ENCODE data around the gene AVPI1. TPM values are rescaled to one million over a fixed set of nuclear protein-coding genes. Genes with fewer than 3 reads are reported as not detected.

Gene AVPI1
- total RNA-seq, 2 donors from 2014 or later = 1.8 to 5.3 TPM

GRCh38 chr10:97632949-97633884 is 53.8 kb downstream of the AVPI1 start, which contains the start of gene MORN4:
Gene MORN4 (minus strand): TSS chr10:97633500. CDS start chr10:97619653, 13,847 bp downstream.
- peak; percentile 99 for ATAC-seq (replicated peaks in 1 of 2)
- H3K9me3 Mint-ChIP-seq = no peaks in the 10 kb centered on the region
- peaks cover 2% of the 10 kb centered on the region in 2 donors for H3K36me3 Mint-ChIP-seq (ENCODE audit: insufficient read depth in 2 of 2)
- H3K4me3 Mint-ChIP-seq = peak within 1 kb of the TSS; percentile 93 to 98
- DNase-seq = peak; percentile 93 to 95
- no peaks in the 10 kb centered on the region for H3K27me3 Mint-ChIP-seq (ENCODE audit: low read depth)
- H3K27ac Mint-ChIP-seq = peak within 1 kb of the TSS; percentile 83
- peaks cover 21% of the 10 kb centered on the region for H3K4me1 Mint-ChIP-seq (ENCODE audit: low read depth)

GRCh38 chr10:97631098-97631497 is 55.9 kb downstream of the AVPI1 start:
- no peak overlapping the region for H3K4me3 Mint-ChIP-seq
- no peaks in the 10 kb centered on the region for H3K27me3 Mint-ChIP-seq (ENCODE audit: low read depth)
- H3K27ac Mint-ChIP-seq = no peak overlapping the region

GRCh38 chr10:97629289-97629688 is 57.8 kb downstream of the AVPI1 start:
- H3K27me3 Mint-ChIP-seq (ENCODE audit: low read depth) = no peaks in the 10 kb centered on the region
- H3K27ac Mint-ChIP-seq = no peak overlapping the region
- no peak for ATAC-seq (replicated peaks in 1 of 2)
- H3K36me3 Mint-ChIP-seq (ENCODE audit: insufficient read depth in 2 of 2) = peaks cover 2% of the 10 kb centered on the region in 2 donors
- H3K4me1 Mint-ChIP-seq (ENCODE audit: low read depth) = peaks cover 21% of the 10 kb centered on the region
- H3K9me3 Mint-ChIP-seq = no peaks in the 10 kb centered on the region
- no peak overlapping the region for H3K4me3 Mint-ChIP-seq
- peak in 1 of 2 donors; percentile 7 for DNase-seq

More at GRCh38 chr10:97631098-97631497, 55.9 kb downstream of the AVPI1 start:
- Mint-ChIP-seq H3K4me1 (ENCODE audit: low read depth) (peaks cover 21% of the 10 kb centered on the region), H3K36me3 (ENCODE audit: insufficient read depth in 2 of 2) (peaks cover 2% of the 10 kb centered on the region in 2 donors), H3K9me3 (no peaks in the 10 kb centered on the region)
- ATAC-seq (replicated peaks in 1 of 2) (no peak), DNase-seq (no peak)

GRCh38 chr10:97628228-97628627 is 58.8 kb downstream of the AVPI1 start:
- no peaks in the 10 kb centered on the region for H3K9me3 Mint-ChIP-seq
- ATAC-seq (replicated peaks in 1 of 2) (no peak), DNase-seq (no peak)
- H3K4me1 Mint-ChIP-seq (ENCODE audit: low read depth) = peaks cover 11% of the 10 kb centered on the region
- H3K27ac Mint-ChIP-seq = no peak overlapping the region
- no peak overlapping the region for H3K4me3 Mint-ChIP-seq
- no peaks in the 10 kb centered on the region for H3K27me3 Mint-ChIP-seq (ENCODE audit: low read depth)
- peaks cover 1% of the 10 kb centered on the region in 2 donors for H3K36me3 Mint-ChIP-seq (ENCODE audit: insufficient read depth in 2 of 2)

- ATAC-seq (replicated peaks in 1 of 2) = no peak
- no peaks in the 10 kb centered on the region for H3K27me3 Mint-ChIP-seq (ENCODE audit: low read depth)
These were observed 59.3 kb downstream of the AVPI1 start for GRCh38 chr10:97627731-97628130.

More at GRCh38 chr10:97627731-97628130, 59.3 kb downstream of the AVPI1 start:
- Mint-ChIP-seq H3K36me3 (ENCODE audit: insufficient read depth in 2 of 2) (no peaks in the 10 kb centered on the region), H3K9me3 (no peaks in the 10 kb centered on the region), H3K27ac (no peak overlapping the region), H3K4me3 (no peak overlapping the region), H3K4me1 (ENCODE audit: low read depth) (peaks cover 6% of the 10 kb centered on the region)
- no peak for DNase-seq

Other genes starting within 250 kb of the AVPI1 start
- 10 to 100 TPM; 75.3 to 75.7 TPM for gene EXOSC1, start 241.2 kb downstream of the AVPI1 start, total RNA-seq
- 10 to 100 TPM; 35.5 to 37.8 TPM for gene ZDHHC16, start 241.1 kb downstream of the AVPI1 start, total RNA-seq
- 100 to 1,000 TPM in 1 of 2 donors, 10 to 100 TPM in 1; 92.2 to 113 TPM for gene MMS19, start 188.8 kb downstream of the AVPI1 start, total RNA-seq
- 1 to 10 TPM; 3.7 to 4.1 TPM for gene UBTD1, start 188.3 kb downstream of the AVPI1 start, total RNA-seq
- not detected for gene ANKRD2, start 114.5 kb downstream of the AVPI1 start, total RNA-seq
- not detected for gene HOGA1, start 102.9 kb downstream of the AVPI1 start, total RNA-seq
- not detected for gene C10orf62, start 97.5 kb downstream of the AVPI1 start, total RNA-seq
- gene MORN4, start 53.7 kb downstream of the AVPI1 start, total RNA-seq = 1 to 10 TPM; 4.4 to 7.6 TPM
- 10 to 100 TPM; 15.4 to 16.6 TPM for gene PI4K2A, start 46.6 kb downstream of the AVPI1 start, total RNA-seq
- gene MARVELD1, start 26.5 kb upstream of the AVPI1 start, total RNA-seq = 1 to 10 TPM; 1.5 to 1.9 TPM
- 10 to 100 TPM; 33.7 to 40.0 TPM for gene ZFYVE27, start 49.9 kb upstream of the AVPI1 start, total RNA-seq
- not detected for gene SFRP5, start 84.8 kb upstream of the AVPI1 start, total RNA-seq
- gene GOLGA7B, start 162.6 kb upstream of the AVPI1 start, total RNA-seq = under 1 TPM; 0.55 to 0.83 TPM

Data from activated T-cell treated with anti-CD3 and anti-CD28 coated beads, Interleukin-2, amount 50 U/mL, for 72 hours (primary cell).